PC-9 (cell line): ENCODE measurements around the gene ELMO1.

Experiments used
- CTCF ChIP-seq: fragments of 200-600 bp; sonication (generic); conservative IDR thresholded peaks from 2 replicates; pipeline ENCODE4 v1.6.1; 2017; ENCODE audit warnings: mixed run types, antibody characterized with exemption, mild to moderate bottlenecking, moderate library complexity
- EZH2 ChIP-seq: fragments of 200-600 bp; sonication (generic); IDR thresholded peaks from 2 replicates; pipeline ENCODE4 v1.8.0; 2017; ENCODE audit warnings: antibody characterized with exemption, low read depth

- TF ChIP-seq CTCF (no peak), EZH2 (no peak)
Measured at GRCh38 chr7:37212556-37212955, 236.1 kb downstream of the ELMO1 start.
